H1 (cell line): ENCODE results near the gene TMPRSS13. TPM values are rescaled to one million over a fixed set of nuclear protein-coding genes. Genes with fewer than 3 reads are reported as not detected.

ENCODE experiments used
- CTCF ChIP-seq, 3 experiments: IDR thresholded peaks; 1 replicate in 2 of 3; 2 replicates in 1 of 3; pipeline versions ENCODE4 v1.5.1 to v1.6.1; 2011; ENCODE audit warnings: low read length in 3 of 3, mild to moderate bottlenecking in 3 of 3, inconsistent platforms in 2 of 3, low read depth in 1 of 3, moderate library complexity in 1 of 3; ENCODE audit not compliant: insufficient read depth in 1 of 3; ENCODE audit errors: control extremely low read depth in 1 of 3
- EGR1 ChIP-seq: IDR thresholded peaks from 2 replicates; pipeline ENCODE4 v1.6.1; 2011; ENCODE audit warnings: low read depth, low read length, borderline replicate concordance
- HDAC6 ChIP-seq: IDR thresholded peaks from one replicate; pipeline ENCODE4 v1.7.1; 2012; ENCODE audit warnings: low read depth, mild to moderate bottlenecking, inconsistent platforms, low read length, moderate library complexity
- NRF1 ChIP-seq: IDR thresholded peaks from 2 replicates; pipeline ENCODE4 v1.6.1; 2011; ENCODE audit warnings: mild to moderate bottlenecking, low read depth, low read length, improper control_type of control experiment
- RAD21 ChIP-seq, 2 experiments: IDR thresholded peaks in 1 of 2; conservative IDR thresholded peaks in 1 of 2; 2 replicates each; pipeline ENCODE4 v1.6.1; 2011; ENCODE audit warnings: low read depth in 2 of 2, low read length in 2 of 2, improper control_type of control experiment in 1 of 2, inconsistent platforms in 1 of 2, mild to moderate bottlenecking in 1 of 2, moderate library complexity in 1 of 2
- polyA plus RNA-seq, 7 experiments: library from polyadenylated mRNA; depleted of rRNA in 3 of 7; stranded (reverse) in 5 of 7; unstranded in 2 of 7; fragments of >200 nt in 5 of 7; fragments of 200-250 nt in 2 of 7; gene quantifications; 1 replicate in 5 of 7; 2 replicates in 1 of 7; 4 replicates in 1 of 7; pipeline versions ENCODE4 v1.2.1 to v1.2.3, GENCODE V29; 2011 to 2013; ENCODE audit warnings: missing spikeins in 2 of 7, mixed read lengths in 2 of 7
- total RNA-seq: library from RNA; stranded (reverse); fragmentation: NEBNext Ultra II Directional; extraction: Animal tissue kit (Norgen Biotek cat#: 25700); gene quantifications from 2 replicates; pipeline ENCODE4 v1.2.1, GENCODE V29; 2021

The TMPRSS13 gene
- total and polyA plus RNA-seq, 2 of the 8 experiments (the other 6 are each of a cell fraction or from before 2014, with no cell fraction given): 0.61 to 0.79 TPM

DNA sequence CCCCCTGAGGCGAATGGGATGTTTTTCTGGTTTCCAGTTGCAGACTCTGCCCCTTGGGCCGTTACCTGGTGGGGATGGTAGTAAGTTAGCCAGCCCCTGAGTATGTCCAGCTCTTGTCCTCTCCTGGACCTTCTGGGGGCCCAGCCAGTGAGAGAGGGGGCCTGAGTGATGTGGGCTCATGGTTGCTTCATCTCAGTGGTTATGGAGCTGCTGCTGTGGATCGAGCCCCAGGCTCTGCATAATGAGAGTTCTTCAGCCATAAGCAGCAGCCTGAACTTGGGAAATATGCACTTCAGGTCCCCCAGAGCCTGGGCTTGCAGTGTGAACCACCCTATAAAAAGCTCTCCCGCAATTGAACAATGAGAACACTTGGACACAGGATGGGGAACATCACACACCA, 5.9 kb downstream of the TMPRSS13 start (continued):
- no peak for TF ChIP-seq CTCF (IDR thresholded peaks at IDR 0.05; ENCODE audit: control extremely low read depth in 1 of 3, insufficient read depth in 1 of 3, low read depth in 1 of 3, low read length in 3 of 3)
- no peak for TF ChIP-seq RAD21 (IDR thresholded peaks at IDR 0.05 in 1 of 2, conservative IDR thresholded peaks at IDR 0.05 in 1 of 2; ENCODE audit: low read depth in 2 of 2, low read length in 2 of 2)
- TF ChIP-seq HDAC6: no peak
- no peak for TF ChIP-seq EGR1
- TF ChIP-seq NRF1: no peak
- TF ChIP-seq, all 59 proteins: peak for 0
